ENCODE results near the gene LRRTM4. TPM values are rescaled to one million over a fixed set of nuclear protein-coding genes. Genes with fewer than 3 reads are reported as not detected.
"Not testable (repeated sequence)": the region's sequence is repeated elsewhere in the genome, so short reads cannot be mapped to it uniquely, and the experiment has no call there.

LRRTM4 gene
- total RNA-seq, 1 donor from 2014 or later = 2.4 TPM

- DNase-seq = no peak
Observed at GRCh38 chr2:76737607-76738006, 784.6 kb downstream of the LRRTM4 start.

GRCh38 chr2:76733736-76734135, 788.4 kb downstream of the LRRTM4 start:
- no peak for DNase-seq

GRCh38 chr2:76731157-76731556, 791.0 kb downstream of the LRRTM4 start:
- DNase-seq = no peak

GRCh38 chr2:76730021-76730420, 792.2 kb downstream of the LRRTM4 start:
- no peak for DNase-seq

GRCh38 chr2:76721226-76721625, 801.0 kb downstream of the LRRTM4 start:
- DNase-seq = no peak

GRCh38 chr2:76713312-76713711, 808.9 kb downstream of the LRRTM4 start:
- DNase-seq = no peak

GRCh38 chr2:76711490-76711889, 810.7 kb downstream of the LRRTM4 start:
- no peak for DNase-seq

GRCh38 chr2:76700894-76701293, 821.3 kb downstream of the LRRTM4 start:
- DNase-seq = no peak

- not testable (repeated sequence) for DNase-seq
Observed at GRCh38 chr2:76697998-76698713, 824.0 kb downstream of the LRRTM4 start.

Small RNAs within 50 kb of the gene (small RNA-seq; reads per million reads assigned to genes)
- not detected for gene RNA5SP98 (ENCODE audit: low replicate concordance)
